NB4 (cell line): ENCODE results near the gene C2CD2L.
"Not testable (repeated sequence)": the region's sequence is repeated elsewhere in the genome, so short reads cannot be mapped to it uniquely, and the experiment has no call there.

Experiments
- CTCF ChIP-seq: IDR thresholded peaks from one replicate; pipeline ENCODE4 v1.5.1; 2012; ENCODE audit warnings: low read depth, low read length
- POLR2A ChIP-seq: IDR thresholded peaks from 2 replicates; pipeline ENCODE4 v1.6.1; 2011; ENCODE audit warnings: mild to moderate bottlenecking; ENCODE audit not compliant: insufficient read length; ENCODE audit errors: extremely low read depth

GRCh38 chr11:119059128-119059527 is 48.0 kb upstream of the C2CD2L start:
- TF ChIP-seq POLR2A, CTCF: not testable (repeated sequence)
